Measurements from ENCODE around the gene TMBIM6.

Gene TMBIM6

DNA sequence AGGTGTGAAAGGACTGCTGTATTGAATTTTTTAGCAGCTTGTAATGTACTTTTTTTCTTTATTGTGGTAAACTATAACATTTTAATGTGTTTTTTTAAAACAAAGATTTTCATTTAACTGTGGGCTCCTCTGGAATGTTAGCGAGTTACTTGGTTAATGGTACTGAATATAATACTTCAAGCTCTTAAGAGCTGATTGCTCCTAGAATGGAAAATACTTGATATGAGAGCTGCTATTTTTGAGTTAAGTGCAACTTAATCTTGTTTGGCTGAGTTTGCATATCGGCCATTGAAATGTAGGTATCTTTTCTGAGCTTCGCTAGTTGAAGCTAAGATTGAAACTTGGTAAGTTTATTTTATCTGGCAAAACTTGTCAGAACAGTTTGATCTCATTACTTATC lies 7.4 kb downstream of the TMBIM6 start:
- Histone ChIP-seq H3K9ac (ENCODE audit: low read length) (no peak overlapping the region), H3K9me3 (replicated peaks; ENCODE audit: insufficient read depth, low read length) (no peaks in the 10 kb centered on the region), H3K27ac (ENCODE audit: low read length) (no peak overlapping the region), H3K4me1 (ENCODE audit: low read length) (peaks cover 39% of the 10 kb centered on the region), H3K27me3 (replicated peaks; ENCODE audit: insufficient read depth, low read length) (no peaks in the 10 kb centered on the region), H3F3A (ENCODE audit: insufficient read depth, low read length) (peaks cover 18% of the 10 kb centered on the region), H3K9me2 (replicated peaks; ENCODE audit: insufficient read depth, low read length) (no peaks in the 10 kb centered on the region), H4K20me1 (ENCODE audit: insufficient read depth, low read length) (peaks cover 63% of the 10 kb centered on the region), H3K36me3 (replicated peaks; ENCODE audit: insufficient read depth, low read length) (peaks cover 17% of the 10 kb centered on the region; the same call in 1 of the 2 replicates), H2AFZ (ENCODE audit: low read length) (no peak overlapping the region), H3K79me2 (ENCODE audit: low read length) (peaks cover 100% of the 10 kb centered on the region), H3K4me3 (ENCODE audit: low read length) (no peak overlapping the region), H3K4me2 (ENCODE audit: low read depth, low read length) (no peak overlapping the region)
- no peak for DNase-seq
- TF ChIP-seq EZH2 (optimal IDR thresholded peaks at IDR 0.05; ENCODE audit: low read depth, low read length): no peak
- no peak for TF ChIP-seq EZH2phosphoT487 (IDR thresholded peaks at IDR 0.05; ENCODE audit: low read length)
- TF ChIP-seq CTCF (IDR thresholded peaks at IDR 0.05; ENCODE audit: low read length): no peak

GRCh38 chr12:49750027-49750995 lies 9.0 kb downstream of the TMBIM6 start:
- DNase-seq: no peak
- Histone ChIP-seq H3K4me2 (ENCODE audit: low read depth, low read length) (no peak overlapping the region), H3K4me1 (ENCODE audit: low read length) (peaks cover 48% of the 10 kb centered on the region), H3K9ac (ENCODE audit: low read length) (no peak overlapping the region), H3K27me3 (replicated peaks; ENCODE audit: insufficient read depth, low read length) (no peaks in the 10 kb centered on the region), H2AFZ (ENCODE audit: low read length) (no peak overlapping the region), H3K9me2 (replicated peaks; ENCODE audit: insufficient read depth, low read length) (no peaks in the 10 kb centered on the region), H3K9me3 (replicated peaks; ENCODE audit: insufficient read depth, low read length) (no peaks in the 10 kb centered on the region), H4K20me1 (ENCODE audit: insufficient read depth, low read length) (peaks cover 58% of the 10 kb centered on the region), H3K27ac (ENCODE audit: low read length) (no peak overlapping the region), H3F3A (ENCODE audit: insufficient read depth, low read length) (peaks cover 18% of the 10 kb centered on the region), H3K36me3 (replicated peaks; ENCODE audit: insufficient read depth, low read length) (peaks cover 16% of the 10 kb centered on the region; the same call in 1 of the 2 replicates), H3K4me3 (ENCODE audit: low read length) (no peak overlapping the region), H3K79me2 (ENCODE audit: low read length) (peaks cover 100% of the 10 kb centered on the region)
- TF ChIP-seq CTCF (IDR thresholded peaks at IDR 0.05; ENCODE audit: low read length): no peak
- TF ChIP-seq EZH2 (optimal IDR thresholded peaks at IDR 0.05; ENCODE audit: low read depth, low read length): no peak
- TF ChIP-seq EZH2phosphoT487 (IDR thresholded peaks at IDR 0.05; ENCODE audit: low read length): no peak

DNA sequence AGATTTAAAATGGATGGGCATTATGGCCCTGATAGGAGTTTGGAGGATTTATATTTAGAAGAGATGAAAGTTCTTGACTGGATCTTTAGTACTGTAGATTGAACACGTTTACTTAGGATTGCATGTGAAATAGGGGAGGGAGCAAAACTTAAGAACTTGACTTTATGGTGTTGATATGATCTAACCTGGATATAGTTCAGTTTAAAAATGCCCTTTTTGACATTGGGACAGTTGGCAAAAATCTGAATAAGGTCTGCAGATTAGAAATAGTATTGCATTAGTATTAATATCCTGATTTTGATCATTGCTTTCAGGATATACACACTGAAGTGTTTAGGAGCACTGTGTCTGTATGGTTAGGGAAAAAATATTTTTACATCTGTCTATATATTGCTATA lies 9.6 kb downstream of the TMBIM6 start:
- no peak overlapping the region for H2AFZ ChIP-seq (ENCODE audit: low read length)
- H3K4me3 ChIP-seq (ENCODE audit: low read length): no peak overlapping the region
- peaks cover 56% of the 10 kb centered on the region for H4K20me1 ChIP-seq (ENCODE audit: insufficient read depth, low read length)
- H3K79me2 ChIP-seq (ENCODE audit: low read length): peaks cover 98% of the 10 kb centered on the region
- H3F3A ChIP-seq (ENCODE audit: insufficient read depth, low read length): peaks cover 18% of the 10 kb centered on the region
- no peak overlapping the region for H3K4me2 ChIP-seq (ENCODE audit: low read depth, low read length)
- no peak for TF ChIP-seq EZH2phosphoT487 (IDR thresholded peaks at IDR 0.05; ENCODE audit: low read length)
- no peak for TF ChIP-seq EZH2 (optimal IDR thresholded peaks at IDR 0.05; ENCODE audit: low read depth, low read length)
- TF ChIP-seq CTCF (IDR thresholded peaks at IDR 0.05; ENCODE audit: low read length): no peak
- H3K9me3 ChIP-seq (replicated peaks; ENCODE audit: insufficient read depth, low read length): no peaks in the 10 kb centered on the region
- DNase-seq: no peak
- peaks cover 48% of the 10 kb centered on the region for H3K4me1 ChIP-seq (ENCODE audit: low read length)
- H3K9me2 ChIP-seq (replicated peaks; ENCODE audit: insufficient read depth, low read length): no peaks in the 10 kb centered on the region
- no peak overlapping the region for H3K27ac ChIP-seq (ENCODE audit: low read length)
- no peak overlapping the region for H3K9ac ChIP-seq (ENCODE audit: low read length)
- no peaks in the 10 kb centered on the region for H3K27me3 ChIP-seq (replicated peaks; ENCODE audit: insufficient read depth, low read length)
- peaks cover 16% of the 10 kb centered on the region; the same call in 1 of the 2 replicates for H3K36me3 ChIP-seq (replicated peaks; ENCODE audit: insufficient read depth, low read length)
